Daoy (cell line): ENCODE results near the gene GRAMD1B. TPM values are rescaled to one million over a fixed set of nuclear protein-coding genes. Genes with fewer than 3 reads are reported as not detected.
"Not testable (repeated sequence)": the region's sequence is repeated elsewhere in the genome, so short reads cannot be mapped to it uniquely, and the experiment has no call there.

Experiments used
- DNase-seq: peaks from one replicate; pipeline ENCODE4 v3.0.0-alpha.2; 2015; ENCODE audit warnings: low read depth
- total RNA-seq: library from RNA; depleted of rRNA; stranded (reverse); fragments of >200 nt; shearing (Covaris generic); gene quantifications from 2 replicates; pipeline ENCODE4 v1.2.3, GENCODE V29; 2014

GRAMD1B gene
- total RNA-seq, 1 experiment from 2014 or later: 4.1 TPM

DNA sequence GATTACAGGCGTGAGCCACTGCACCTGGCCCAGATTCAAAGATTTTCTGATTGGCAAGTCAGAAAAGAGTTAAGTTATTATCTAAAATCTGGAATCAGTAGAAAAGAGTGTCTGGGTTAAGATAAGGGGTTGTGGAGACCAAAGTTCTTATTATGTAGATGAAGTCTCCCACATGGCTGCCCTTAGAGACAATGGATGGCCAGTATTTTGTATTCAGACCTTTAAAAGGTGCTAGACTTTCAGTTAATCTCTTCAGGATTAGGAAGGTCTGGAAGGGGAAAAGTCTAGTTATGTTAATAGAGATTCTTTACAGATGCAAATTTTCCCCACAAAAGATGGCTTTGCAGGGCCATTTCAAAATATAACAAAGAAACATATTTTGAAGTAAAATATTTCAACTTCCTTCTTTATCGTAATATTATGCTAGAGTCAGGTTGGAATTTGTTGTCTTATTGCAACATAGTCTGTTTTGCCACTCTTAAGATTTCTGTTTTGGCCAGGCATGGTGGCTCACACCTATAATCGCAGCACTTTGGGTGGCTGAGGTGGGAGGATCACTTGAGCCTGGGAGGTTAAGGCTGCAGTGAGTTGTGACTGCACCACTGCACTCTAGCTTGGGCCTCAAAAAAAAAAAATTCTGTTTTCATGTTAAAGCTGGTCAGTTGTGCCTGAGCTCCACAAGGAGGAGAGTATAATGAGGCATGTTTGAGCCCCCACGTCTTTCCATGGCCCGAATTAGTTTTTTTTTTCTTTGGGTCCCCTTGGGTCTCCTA lies 14.0 kb downstream of the GRAMD1B start:
- no peak for DNase-seq

GRCh38 chr11:123448823-123449222 lies 18.8 kb downstream of the GRAMD1B start:
- DNase-seq: no peak

DNA sequence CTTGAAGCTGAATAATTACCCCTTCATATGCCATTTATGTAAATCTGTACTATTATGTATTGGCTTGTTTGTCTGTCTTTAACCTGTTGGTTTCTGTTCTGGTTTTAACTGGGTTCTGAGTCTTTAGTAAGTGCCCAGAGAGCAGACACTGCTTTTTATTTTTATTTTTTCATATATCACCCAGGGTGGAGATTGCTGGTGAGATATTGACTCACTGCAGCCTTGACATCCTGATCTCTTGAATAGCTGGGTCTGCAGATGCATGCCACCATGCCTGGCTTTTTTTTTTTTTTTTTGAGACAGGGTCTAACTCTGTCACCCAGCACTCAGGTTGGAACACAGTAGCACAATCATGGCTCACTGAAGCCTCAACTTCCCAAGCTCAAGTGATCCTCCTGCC lies 19.4 kb downstream of the GRAMD1B start:
- no peak for DNase-seq

DNA sequence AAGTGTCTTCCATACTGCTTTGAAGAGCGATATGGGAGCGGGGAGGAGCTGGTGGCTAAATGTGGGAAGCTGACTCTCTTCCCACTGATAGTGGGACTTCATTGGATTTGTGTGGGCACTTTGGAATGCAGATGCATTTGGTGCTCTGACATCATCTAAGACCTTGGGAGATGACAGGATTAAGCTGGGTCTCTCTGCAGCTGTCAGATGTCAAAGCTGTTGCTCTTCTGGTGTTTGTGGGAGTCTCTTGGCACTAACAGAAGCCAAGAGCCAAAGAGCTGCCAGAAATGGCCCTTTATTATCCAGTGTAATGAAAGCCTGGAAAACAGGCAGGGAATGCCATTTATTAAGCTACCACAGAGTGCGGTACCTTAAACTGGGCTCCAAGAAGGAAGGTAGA lies 20.6 kb downstream of the GRAMD1B start:
- peak; percentile 18 for DNase-seq

GRCh38 chr11:123451183-123451781 lies 21.2 kb downstream of the GRAMD1B start:
- no peak for DNase-seq

DNA sequence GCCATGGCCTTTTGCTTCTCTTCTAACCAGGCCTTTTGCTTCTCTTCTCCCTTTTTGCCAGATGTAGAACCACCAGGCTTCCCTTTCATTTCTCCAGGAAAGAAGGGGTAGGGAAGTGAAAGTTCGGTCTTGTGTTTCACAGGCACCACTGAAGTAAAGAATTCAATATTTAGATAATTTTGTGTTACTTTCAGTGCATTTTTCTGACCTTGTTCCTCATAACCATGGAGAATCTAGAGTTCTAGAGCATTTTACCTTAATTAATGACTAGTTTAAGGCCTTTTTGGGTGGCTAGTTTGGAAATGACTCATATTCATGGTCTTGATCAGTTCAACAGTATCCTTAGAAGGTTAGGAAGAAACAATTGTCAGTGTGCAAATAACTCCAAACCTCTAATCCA lies 22.7 kb downstream of the GRAMD1B start:
- no peak for DNase-seq

DNA sequence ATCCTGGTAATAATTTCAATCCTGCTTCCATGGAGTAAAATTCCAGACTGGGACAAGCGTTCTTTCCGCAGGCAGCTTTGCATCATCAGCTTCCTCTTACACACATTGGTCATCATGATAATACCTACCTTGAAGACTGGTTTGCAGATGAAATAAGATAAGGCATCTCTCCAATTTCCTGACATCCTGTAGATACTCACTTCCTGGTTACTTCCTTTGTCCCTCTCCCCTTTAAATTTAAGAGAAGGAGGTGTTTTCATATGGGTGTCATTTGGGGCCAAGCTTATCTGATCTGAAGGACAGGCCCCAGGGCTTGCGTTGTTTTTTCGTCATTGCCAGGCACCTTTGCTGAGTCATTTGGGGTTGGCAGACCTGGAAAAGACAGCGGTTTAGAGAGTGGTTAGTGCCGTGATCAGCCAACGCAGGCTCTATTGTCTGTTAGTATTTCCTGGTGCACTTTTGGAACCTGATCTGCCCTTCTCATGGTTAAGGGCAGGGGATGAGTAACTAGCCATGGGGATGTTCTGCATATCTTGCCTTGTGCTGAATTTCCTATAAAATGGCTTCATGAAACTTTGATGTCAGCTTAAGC lies 24.1 kb downstream of the GRAMD1B start:
- peak; percentile 77 for DNase-seq

- DNase-seq: no peak
These were observed 24.7 kb downstream of the GRAMD1B start for GRCh38 chr11:123454796-123455195.

GRCh38 chr11:123456448-123456847 lies 26.4 kb downstream of the GRAMD1B start:
- DNase-seq: peak; percentile 49

DNA sequence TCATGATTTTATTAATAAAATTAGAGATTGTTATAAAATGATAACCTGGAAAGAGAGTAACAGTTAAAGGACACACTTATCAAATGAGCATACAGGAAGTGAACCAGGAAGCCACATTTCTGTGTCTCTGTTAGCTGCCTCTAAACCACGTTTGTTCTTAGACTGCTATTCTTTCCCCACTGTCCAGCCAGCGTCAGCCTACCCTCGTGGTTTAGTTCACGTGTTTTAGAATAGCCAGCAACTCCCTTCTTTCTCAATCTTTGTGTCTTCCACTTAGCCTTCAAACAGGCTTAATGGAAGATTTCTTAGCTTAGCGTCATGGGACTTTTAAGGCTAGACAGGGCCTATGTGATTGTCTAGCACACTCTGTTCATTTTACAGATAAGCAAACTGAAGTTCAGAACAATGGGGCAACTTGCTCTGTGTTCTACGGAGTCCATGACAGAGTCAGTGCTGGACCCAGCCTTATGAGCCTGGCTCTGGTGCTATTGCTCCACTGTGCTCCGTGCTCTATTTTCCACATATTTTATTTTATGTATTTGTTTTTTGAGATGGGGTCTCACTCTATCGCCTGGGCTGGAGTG lies 27.2 kb downstream of the GRAMD1B start:
- DNase-seq: no peak

GRCh38 chr11:123458501-123458900 lies 28.4 kb downstream of the GRAMD1B start:
- no peak for DNase-seq

DNA sequence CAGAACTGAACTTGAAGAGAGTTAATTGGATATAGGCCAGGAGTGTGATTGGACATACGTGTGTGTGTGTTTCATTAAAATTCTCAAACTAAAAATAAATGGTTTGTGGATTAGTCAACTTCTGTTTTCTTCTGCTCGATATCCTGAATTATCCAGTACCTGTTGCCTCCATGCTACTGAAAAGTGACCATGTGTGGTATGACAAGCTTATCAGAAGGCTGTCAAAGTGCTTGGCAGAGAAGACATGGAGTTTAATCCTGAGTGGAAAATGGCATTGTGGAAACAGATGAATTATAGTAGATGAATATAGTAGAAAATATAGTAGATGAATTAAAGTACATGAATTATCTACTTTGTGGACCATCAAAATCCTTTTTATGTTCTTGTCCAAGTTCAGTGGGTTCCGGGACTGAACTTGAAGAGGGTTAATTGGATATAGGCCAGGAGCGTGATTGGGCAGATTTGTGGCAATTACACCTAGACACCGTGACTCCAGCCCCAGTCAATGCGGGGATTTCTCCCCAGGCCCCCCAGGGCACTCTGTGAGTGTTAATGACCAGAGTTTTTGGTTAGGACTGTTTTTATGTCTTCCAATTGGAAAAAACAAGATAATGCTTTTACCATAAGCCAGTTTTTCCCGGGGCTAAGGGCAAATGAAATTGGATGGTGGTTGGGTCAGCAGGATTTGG lies 30.1 kb downstream of the GRAMD1B start:
- no peak for DNase-seq

- no peak for DNase-seq
These were observed 31.1 kb downstream of the GRAMD1B start for GRCh38 chr11:123461164-123461563.

DNA sequence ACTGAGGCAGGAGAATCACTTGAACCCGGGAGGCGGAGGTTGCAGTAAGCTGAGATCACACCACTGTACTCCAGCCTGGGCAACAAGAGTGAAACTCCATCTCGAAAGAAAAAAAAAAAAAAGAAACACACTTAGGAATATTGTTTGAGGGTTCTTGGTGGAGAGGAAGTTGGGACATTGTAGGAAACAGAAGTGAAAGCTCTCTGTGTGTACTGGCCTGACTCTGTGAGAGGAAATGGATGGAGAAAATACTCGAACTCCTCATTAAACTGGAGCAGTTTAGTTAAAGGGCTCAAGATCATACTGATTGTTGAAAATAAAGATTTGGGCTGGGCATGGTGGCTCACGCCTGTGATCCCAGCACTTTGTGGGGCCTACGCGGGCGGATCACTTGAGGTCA lies 35.6 kb downstream of the GRAMD1B start:
- not testable (repeated sequence) for DNase-seq

GRCh38 chr11:123466172-123466571 lies 36.1 kb downstream of the GRAMD1B start:
- not testable (repeated sequence) for DNase-seq

- no peak for DNase-seq
These were observed 39.0 kb downstream of the GRAMD1B start for GRCh38 chr11:123469089-123469488.

DNA sequence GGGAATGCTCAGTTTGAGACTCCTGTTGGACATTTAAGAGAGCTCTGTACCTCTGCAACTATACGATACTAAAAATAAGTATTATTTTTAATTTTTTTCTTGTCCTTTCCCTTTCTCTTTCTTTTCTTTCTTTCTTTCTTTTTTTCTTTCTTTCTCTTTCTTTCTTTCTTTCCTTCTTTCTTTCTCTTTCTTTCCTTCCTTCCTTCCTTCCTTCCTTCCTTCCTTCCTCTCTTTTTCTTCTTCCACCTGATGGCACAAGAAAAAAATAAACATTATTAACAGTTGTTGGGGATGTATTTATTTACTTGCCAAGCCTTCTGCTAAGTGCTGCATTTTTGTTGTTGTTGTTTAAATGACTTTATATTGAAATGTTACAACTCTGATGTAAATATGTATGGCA lies 39.5 kb downstream of the GRAMD1B start:
- DNase-seq: no peak

DNA sequence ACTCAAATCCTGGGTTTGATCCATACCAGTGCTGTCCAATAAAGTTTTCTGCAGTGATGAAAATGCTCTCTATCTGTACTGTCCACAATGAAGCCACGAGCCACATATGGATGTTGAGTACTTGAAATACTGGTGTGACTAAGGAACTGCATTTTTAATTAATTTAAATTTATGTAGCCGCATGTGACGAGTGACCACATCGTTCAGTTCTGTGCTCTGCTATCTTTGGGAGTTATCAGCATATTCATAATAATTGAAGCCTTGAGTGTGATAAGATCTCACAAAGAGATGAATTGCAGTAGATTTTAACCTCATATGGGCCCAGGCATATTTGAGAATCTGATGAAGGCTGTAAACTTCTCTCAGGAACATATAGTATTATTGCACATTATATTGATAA lies 40.8 kb downstream of the GRAMD1B start:
- DNase-seq: no peak

DNA sequence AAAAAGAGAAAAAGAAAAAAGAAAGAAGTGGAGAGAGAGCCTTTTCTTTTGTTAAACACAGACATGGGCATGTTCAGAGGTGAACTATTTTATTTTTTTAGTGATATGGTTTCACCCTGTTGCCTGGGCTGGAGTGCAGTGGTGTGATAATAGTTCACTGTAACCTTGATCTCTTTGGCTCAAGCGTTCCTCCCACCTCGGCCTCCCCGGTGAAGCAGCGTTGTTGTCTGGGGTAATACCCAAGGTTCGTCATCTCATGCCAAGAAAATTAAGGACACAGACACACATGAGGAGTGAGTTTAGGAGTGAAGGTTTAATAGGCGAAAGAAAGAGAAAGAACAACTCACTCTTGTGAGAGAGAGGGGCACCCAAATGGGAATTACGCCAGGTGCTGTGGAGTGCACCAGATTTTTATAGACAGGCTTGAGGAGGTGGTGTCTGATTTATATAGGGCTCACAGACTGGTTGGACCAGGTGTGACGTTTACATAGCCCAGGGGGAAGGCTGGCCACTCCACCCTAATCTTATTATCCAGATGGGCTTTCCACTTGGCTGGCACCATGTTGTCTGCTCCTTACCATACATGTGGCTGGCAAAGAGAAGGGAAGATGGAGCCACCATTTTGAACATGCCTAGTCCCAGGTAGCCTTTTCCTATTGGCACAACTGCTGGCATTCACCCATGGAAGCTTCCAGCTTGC lies 42.3 kb downstream of the GRAMD1B start:
- no peak for DNase-seq

DNA sequence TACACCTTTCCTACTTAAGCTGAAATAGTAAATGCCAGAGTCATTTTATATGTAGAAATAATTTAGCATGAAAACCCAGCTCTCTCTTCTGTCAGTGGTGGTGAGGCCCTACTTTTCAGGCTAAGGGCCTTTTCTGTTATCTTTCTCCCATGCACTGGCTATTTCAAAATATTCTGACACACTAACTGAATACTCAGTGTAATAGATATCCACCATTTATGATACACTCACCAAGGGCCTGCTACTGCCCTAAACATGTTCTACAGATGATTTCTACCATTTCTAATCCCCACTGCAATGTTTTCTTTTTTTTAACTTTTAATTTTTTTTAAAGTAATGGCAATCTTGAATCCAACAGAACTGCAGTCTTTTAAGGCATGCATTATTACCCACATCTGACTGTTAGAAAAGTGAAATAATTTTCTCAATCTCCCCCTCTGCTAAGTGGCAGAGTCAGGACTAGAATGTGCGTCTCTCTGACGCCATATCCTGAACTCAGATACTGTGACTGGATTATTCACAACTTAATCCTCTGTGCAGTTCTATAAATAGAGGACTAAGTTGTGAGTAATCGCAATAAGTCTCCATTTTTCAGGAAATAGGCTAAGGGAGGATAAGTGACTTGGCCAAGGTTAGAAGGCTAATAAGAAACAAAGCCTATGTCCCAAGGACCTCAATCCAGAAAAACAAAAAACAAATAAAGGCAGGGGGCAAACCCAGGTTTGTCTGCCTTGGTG lies 44.0 kb downstream of the GRAMD1B start:
- DNase-seq: peak; percentile 55

DNA sequence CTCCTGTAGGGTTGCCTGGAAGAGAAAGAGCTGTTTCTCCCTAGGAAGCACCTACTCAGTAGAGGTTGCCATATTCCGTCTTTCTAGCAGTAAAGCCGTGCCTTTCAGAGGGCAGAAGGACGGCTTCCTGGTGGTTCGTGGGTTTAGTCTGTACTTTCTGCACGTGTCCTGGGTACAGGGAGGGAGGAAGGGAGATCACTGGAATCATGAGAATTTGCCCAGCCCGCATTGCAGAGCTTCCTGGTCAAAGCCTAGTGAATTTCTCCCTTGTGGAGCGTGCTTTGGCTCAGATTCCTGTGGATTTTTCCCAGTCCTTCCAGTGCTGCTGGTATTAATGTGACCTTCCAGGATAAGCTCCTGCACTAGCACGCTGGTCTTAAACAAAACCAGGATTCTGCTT lies 44.9 kb downstream of the GRAMD1B start:
- DNase-seq: no peak
